H9 (cell line): Measurements from ENCODE around the gene DTHD1. TPM values are rescaled to one million over a fixed set of nuclear protein-coding genes. Genes with fewer than 3 reads are reported as not detected.

Source experiments
- DNase-seq: peaks from one replicate; pipeline ENCODE4 v3.0.0-alpha.2; 2017
- H2AFZ ChIP-seq: one replicate; pipeline ENCODE4 v1.6.1; 2013; ENCODE audit warnings: mild to moderate bottlenecking, low read length, control low read depth, moderate library complexity
- H2AK5ac ChIP-seq: 2 replicates; pipeline ENCODE4 v1.6.1; 2013; ENCODE audit warnings: low read length, control low read depth, mixed read lengths; ENCODE audit not compliant: insufficient read length
- H2BK120ac ChIP-seq: one replicate; pipeline ENCODE4 v1.6.1; 2013; ENCODE audit warnings: low read depth, mild to moderate bottlenecking, low read length, control low read depth, inconsistent platforms; ENCODE audit not compliant: poor library complexity, severe bottlenecking
- H2BK12ac ChIP-seq: 2 replicates; pipeline ENCODE4 v1.6.1; 2013; ENCODE audit warnings: low read length, control low read depth, mixed read lengths, low read depth; ENCODE audit not compliant: insufficient read length
- H2BK15ac ChIP-seq: 2 replicates; pipeline ENCODE4 v1.6.1; 2013; ENCODE audit warnings: low read depth, low read length, control low read depth
- H2BK20ac ChIP-seq: one replicate; pipeline ENCODE4 v1.6.1; 2013; ENCODE audit warnings: low read depth, mild to moderate bottlenecking, low read length, control low read depth, inconsistent platforms; ENCODE audit not compliant: poor library complexity, severe bottlenecking
- H2BK5ac ChIP-seq: 2 replicates; pipeline ENCODE4 v1.6.1; 2013; ENCODE audit warnings: low read length, control low read depth, mixed read lengths; ENCODE audit not compliant: insufficient read length
- H3K14ac ChIP-seq: 2 replicates; pipeline ENCODE4 v1.6.1; 2013; ENCODE audit warnings: low read length, control low read depth; ENCODE audit not compliant: insufficient read depth
- H3K18ac ChIP-seq: 2 replicates; pipeline ENCODE4 v1.6.1; 2013; ENCODE audit warnings: low read depth, mild to moderate bottlenecking, mixed read lengths, low read length, control low read depth; ENCODE audit not compliant: insufficient read length
- H3K23ac ChIP-seq: 2 replicates; pipeline ENCODE4 v1.6.1; 2013; ENCODE audit warnings: low read length, control low read depth, mixed read lengths, low read depth; ENCODE audit not compliant: insufficient read length
- H3K23me2 ChIP-seq: 2 replicates; pipeline ENCODE4 v1.6.1; 2013; ENCODE audit warnings: low read depth, mild to moderate bottlenecking, mixed read lengths, low read length, control low read depth; ENCODE audit not compliant: insufficient read length, poor library complexity, severe bottlenecking
- H3K27ac ChIP-seq: 2 replicates; pipeline ENCODE4 v1.5.1; 2013; ENCODE audit warnings: low read length, control low read depth, mixed read lengths, low read depth; ENCODE audit not compliant: insufficient read length
- H3K27me3 ChIP-seq: 2 replicates; pipeline ENCODE4 v1.6.1; 2013; ENCODE audit warnings: low read length, control low read depth, inconsistent platforms; ENCODE audit not compliant: insufficient read depth
- H3K4ac ChIP-seq: 2 replicates; pipeline ENCODE4 v1.6.1; 2013; ENCODE audit warnings: low read depth, mild to moderate bottlenecking, control low read depth, inconsistent platforms, low read length, moderate library complexity
- H3K4me1 ChIP-seq: 2 replicates; pipeline ENCODE4 v1.6.1; 2013; ENCODE audit warnings: low read length, control low read depth, inconsistent platforms; ENCODE audit not compliant: insufficient read depth
- H3K4me2 ChIP-seq: 2 replicates; pipeline ENCODE4 v1.6.1; 2013; ENCODE audit warnings: low read length, control low read depth, mixed read lengths; ENCODE audit not compliant: insufficient read length, insufficient read depth
- H3K56ac ChIP-seq: 2 replicates; pipeline ENCODE4 v1.6.1; 2013; ENCODE audit warnings: low read depth, mild to moderate bottlenecking, mixed read lengths, low read length, control low read depth; ENCODE audit not compliant: insufficient read length
- H3K79me1 ChIP-seq: 2 replicates; pipeline ENCODE4 v1.6.1; 2013; ENCODE audit warnings: low read depth, mild to moderate bottlenecking, moderate library complexity, low read length, control low read depth, inconsistent platforms; ENCODE audit not compliant: insufficient read depth, poor library complexity, severe bottlenecking
- H3K79me2 ChIP-seq: 2 replicates; pipeline ENCODE4 v1.6.1; 2013; ENCODE audit warnings: low read length, control low read depth, inconsistent platforms; ENCODE audit not compliant: insufficient read depth
- H3K9ac ChIP-seq: 2 replicates; pipeline ENCODE4 v1.6.1; 2013; ENCODE audit warnings: low read length, control low read depth, mixed read lengths; ENCODE audit not compliant: insufficient read length; ENCODE audit errors: extremely low read depth
- H3K9me3 ChIP-seq: one replicate; pipeline ENCODE4 v1.6.1; 2013; ENCODE audit warnings: low read depth, low read length, inconsistent platforms; ENCODE audit not compliant: control insufficient read depth
- H3T11ph ChIP-seq: one replicate; pipeline ENCODE4 v1.6.1; 2013; ENCODE audit warnings: mild to moderate bottlenecking, low read length, control low read depth, inconsistent platforms
- H4K20me1 ChIP-seq: one replicate; pipeline ENCODE4 v1.6.1; 2013; ENCODE audit not compliant: control insufficient read depth, insufficient read length, insufficient read depth
- H4K5ac ChIP-seq: 2 replicates; pipeline ENCODE4 v1.6.1; 2013; ENCODE audit warnings: low read depth, mild to moderate bottlenecking, mixed read lengths, low read length, control low read depth; ENCODE audit not compliant: insufficient read length
- H4K8ac ChIP-seq: replicated peaks from 2 replicates; pipeline ENCODE4 v1.6.1; 2013; ENCODE audit warnings: low read length, control low read depth, mixed read lengths, low read depth; ENCODE audit not compliant: insufficient read length
- H4K91ac ChIP-seq: 2 replicates; pipeline ENCODE4 v1.6.1; 2013; ENCODE audit warnings: low read depth, mild to moderate bottlenecking, moderate library complexity, mixed read lengths, low read length, control low read depth; ENCODE audit not compliant: insufficient read length
- H3K27ac Mint-ChIP-seq, 3 experiments: 2 replicates in 2 of 3; 3 replicates in 1 of 3; pipeline ENCODE4 v1.8.0; 2020 to 2021; ENCODE audit warnings: mixed read lengths in 3 of 3, mild to moderate bottlenecking in 1 of 3, moderate library complexity in 1 of 3
- H3K27me3 Mint-ChIP-seq: 2 replicates; pipeline ENCODE4 v1.8.0; 2021; ENCODE audit warnings: low read depth, mild to moderate bottlenecking, moderate library complexity, mixed read lengths
- H3K36me3 Mint-ChIP-seq, 3 experiments: 2 replicates in 2 of 3; 3 replicates in 1 of 3; pipeline ENCODE4 v1.8.0; 2020 to 2021; ENCODE audit warnings: low read depth in 3 of 3, mixed read lengths in 3 of 3; ENCODE audit not compliant: insufficient read depth in 1 of 3
- H3K4me1 Mint-ChIP-seq, 2 experiments: 2 replicates each; pipeline ENCODE4 v1.8.0; 2020; ENCODE audit warnings: mixed read lengths in 2 of 2
- H3K4me3 Mint-ChIP-seq, 2 experiments: 2 replicates in 1 of 2; 3 replicates in 1 of 2; pipeline ENCODE4 v1.8.0; 2020 to 2021; ENCODE audit warnings: mild to moderate bottlenecking in 2 of 2, mixed read lengths in 2 of 2, moderate library complexity in 1 of 2
- H3K9me3 Mint-ChIP-seq, 2 experiments: 2 replicates in 1 of 2; 3 replicates in 1 of 2; pipeline ENCODE4 v1.8.0; 2020; ENCODE audit warnings: mild to moderate bottlenecking in 2 of 2, mixed read lengths in 2 of 2, moderate library complexity in 1 of 2
- CTCF ChIP-seq: fragments of 200-600 bp; sonication (generic); conservative IDR thresholded peaks from 3 replicates; pipeline ENCODE4 v1.8.0; 2021; ENCODE audit warnings: antibody characterized with exemption, mild to moderate bottlenecking
- WGBS: extraction: QIAGEN DNeasy Blood & Tissue Kit; methylation state at CpG from one replicate; pipeline ENCODE4 v1.1.7; 2013; ENCODE audit warnings: missing lambda C conversion rate, low lambda C conversion rate, mixed read lengths; ENCODE audit not compliant: insufficient read length; ENCODE audit errors: extremely low coverage; 5-methylcytosine and 5-hydroxymethylcytosine counted together
- total RNA-seq: library from RNA; stranded (reverse); gene quantifications from 2 replicates; pipeline ENCODE4 v1.2.1, GENCODE V29; 2021

Gene DTHD1
- total RNA-seq, 1 experiment from 2014 or later: not detected

GRCh38 chr4:36341936-36342335 is 60.5 kb downstream of the DTHD1 start:
- no peaks in the 10 kb centered on the region for H3K27me3 Mint-ChIP-seq
- H2BK15ac ChIP-seq: no peak overlapping the region
- DNase-seq: no peak
- H2BK5ac ChIP-seq: no peak overlapping the region
- H3K14ac ChIP-seq: no peak overlapping the region
- no peak overlapping the region for H4K5ac ChIP-seq
- H3K23ac ChIP-seq: no peak overlapping the region
- no peak overlapping the region for H3K27ac Mint-ChIP-seq
- H3K4me1 ChIP-seq: no peaks in the 10 kb centered on the region
- H3K79me2 ChIP-seq: no peaks in the 10 kb centered on the region
- no CpG with 5 or more reads among the region's 6 CpGs for WGBS
- 0 out of 2 replicates have a peak, but pooled peaks cover 2% of the 10 kb centered on the region for H3K27me3 ChIP-seq
- no peak overlapping the region for H2BK12ac ChIP-seq
- H2AK5ac ChIP-seq: no peak overlapping the region
- no peak overlapping the region for H3T11ph ChIP-seq
- no peak overlapping the region for H3K9ac ChIP-seq
- no peak overlapping the region for H3K4me3 Mint-ChIP-seq
- H3K27ac ChIP-seq: no peak overlapping the region
- H3K4me2 ChIP-seq: no peak overlapping the region
- no peak overlapping the region for H4K91ac ChIP-seq
- H2AFZ ChIP-seq: no peak overlapping the region
- no peak overlapping the region for H3K18ac ChIP-seq
- no peak overlapping the region for H3K56ac ChIP-seq
- TF ChIP-seq CTCF: no peak
- no peak overlapping the region for H3K4ac ChIP-seq
- H3K36me3 Mint-ChIP-seq: no peaks in the 10 kb centered on the region
- H3K9me3 ChIP-seq: no peaks in the 10 kb centered on the region
- no peaks in the 10 kb centered on the region for H4K20me1 ChIP-seq
- no peak overlapping the region for H2BK120ac ChIP-seq
- no peaks in the 10 kb centered on the region for H3K79me1 ChIP-seq
- no peaks in the 10 kb centered on the region for H3K4me1 Mint-ChIP-seq
- no peaks in the 10 kb centered on the region for H3K9me3 Mint-ChIP-seq
- no peak overlapping the region for H2BK20ac ChIP-seq
- H4K8ac ChIP-seq: no peak overlapping the region
- H3K23me2 ChIP-seq: no peaks in the 10 kb centered on the region
